Measurements from ENCODE around the gene LRRTM4.

- no peak for TF ChIP-seq CTCF (optimal IDR thresholded peaks at IDR 0.05 in 1 of 3, IDR thresholded peaks at IDR 0.05 in 1 of 3, conservative IDR thresholded peaks at IDR 0.05 in 1 of 3; ENCODE audit: extremely low read depth in 1 of 3, insufficient read depth in 2 of 3, low read length in 3 of 3)
- TF ChIP-seq EZH2 (IDR thresholded peaks at IDR 0.05; ENCODE audit: low read length), result no peak
Observed at GRCh38 chr2:77021161-77021560, 501.0 kb downstream of the LRRTM4 start.
